ENCODE data around the gene USP47. TPM values are rescaled to one million over a fixed set of nuclear protein-coding genes. Genes with fewer than 3 reads are reported as not detected.
A peak's percentile ranks its signal among the peaks of the same experiment; 100 is the strongest.

Gene USP47
- total and polyA plus RNA-seq, 9 of the 15 experiments (the other 6 are each of a cell fraction or from before 2014, with no cell fraction given): 13.1 to 63.6 (median 34.7) TPM

- TF ChIP-seq, protein P1, sequence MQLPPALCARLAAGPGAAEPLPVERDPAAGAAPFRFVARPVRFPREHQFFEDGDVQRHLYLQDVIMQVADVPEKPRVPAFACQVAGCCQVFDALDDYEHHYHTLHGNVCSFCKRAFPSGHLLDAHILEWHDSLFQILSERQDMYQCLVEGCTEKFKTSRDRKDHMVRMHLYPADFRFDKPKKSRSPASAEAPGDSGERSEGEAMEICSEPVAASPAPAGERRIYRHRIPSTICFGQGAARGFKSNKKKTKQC (CRISPR knock-in tag; IDR thresholded peaks at IDR 0.05): no peak
- TF ChIP-seq JUN (IDR thresholded peaks at IDR 0.05; ENCODE audit: borderline replicate concordance, low read depth, low read length) (no peak), JUN (CRISPR knock-in tag; IDR thresholded peaks at IDR 0.05; ENCODE audit: borderline replicate concordance) (no peak), ZNF324 (CRISPR knock-in tag; IDR thresholded peaks at IDR 0.05) (no peak), RB1 (IDR thresholded peaks at IDR 0.05; ENCODE audit: low read depth) (no peak)
- TF ChIP-seq, protein P2, sequence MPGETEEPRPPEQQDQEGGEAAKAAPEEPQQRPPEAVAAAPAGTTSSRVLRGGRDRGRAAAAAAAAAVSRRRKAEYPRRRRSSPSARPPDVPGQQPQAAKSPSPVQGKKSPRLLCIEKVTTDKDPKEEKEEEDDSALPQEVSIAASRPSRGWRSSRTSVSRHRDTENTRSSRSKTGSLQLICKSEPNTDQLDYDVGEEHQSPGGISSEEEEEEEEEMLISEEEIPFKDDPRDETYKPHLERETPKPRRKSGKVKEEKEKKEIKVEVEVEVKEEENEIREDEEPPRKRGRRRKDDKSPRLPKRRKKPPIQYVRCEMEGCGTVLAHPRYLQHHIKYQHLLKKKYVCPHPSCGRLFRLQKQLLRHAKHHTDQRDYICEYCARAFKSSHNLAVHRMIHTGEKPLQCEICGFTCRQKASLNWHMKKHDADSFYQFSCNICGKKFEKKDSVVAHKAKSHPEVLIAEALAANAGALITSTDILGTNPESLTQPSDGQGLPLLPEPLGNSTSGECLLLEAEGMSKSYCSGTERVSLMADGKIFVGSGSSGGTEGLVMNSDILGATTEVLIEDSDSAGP (CRISPR knock-in tag; IDR thresholded peaks at IDR 0.05): no peak
Observed at GRCh38 chr11:11947825-11948224, 106.1 kb downstream of the USP47 start (continued).

- Histone ChIP-seq H3K4me2 (ENCODE audit: insufficient read depth, low read length) (no peak overlapping the region), H3K4me3 (no peak overlapping the region), H4K20me1 (replicated peaks; ENCODE audit: control insufficient read depth, insufficient read depth, low read length) (no peaks in the 10 kb centered on the region), H3K9ac (ENCODE audit: insufficient read depth in 1 of 2, low read depth in 2 of 2, low read length in 2 of 2) (no peak overlapping the region), H3K27me3 (ENCODE audit: control insufficient read depth in 2 of 2, insufficient read depth in 2 of 2, low read length in 2 of 2) (no peaks in the 10 kb centered on the region), H2AFZ (ENCODE audit: low read depth, low read length) (no peak overlapping the region), H3K4me1 (replicated peaks in 1 of 2; ENCODE audit: control insufficient read depth in 2 of 2, insufficient read depth in 2 of 2, low read length in 2 of 2) (no peaks in the 10 kb centered on the region), H3K36me3 (ENCODE audit: control insufficient read depth, insufficient read depth, low read length) (peaks cover 90% of the 10 kb centered on the region), H3K9me3 (replicated peaks; ENCODE audit: control insufficient read depth, insufficient read depth, low read depth, low read length) (no peaks in the 10 kb centered on the region), H3K9me1 (ENCODE audit: control insufficient read depth, insufficient read depth, low read length) (no peaks in the 10 kb centered on the region), H3K79me2 (ENCODE audit: control insufficient read depth, insufficient read depth, low read length) (no peaks in the 10 kb centered on the region), H3K27ac (ENCODE audit: extremely low read depth, low read depth, low read length) (no peak overlapping the region)
- in situ Hi-C loops (cut with MboI) (no loop called here), intact Hi-C loops (cut with micrococcal nuclease) (no loop called here)
- POLR2A ChIA-PET: interaction anchor here (2.7 kb wide), 1 partner anchor 10 kb away, joined by 14 read pairs; no protein-coding TSS in a partner anchor
- ATAC-seq: no peak
- FAIRE-seq: no peak
- 88% methylated on average over 2 of the region's 2 CpGs for WGBS (ENCODE audit: insufficient coverage, low coverage, missing lambda C conversion rate)
- CTCF ChIA-PET (ENCODE audit: low intra/inter-chr PET ratio): no interaction called here
- no peak for DNase-seq (ENCODE audit: extremely low read depth in 1 of 4, low spot score in 3 of 4)
- no TSS peak for BruUV-seq (replicated peaks)
- no peak for TF ChIP-seq NBN (IDR thresholded peaks at IDR 0.05; ENCODE audit: low read depth)
- no peak for TF ChIP-seq ZNF785 (CRISPR knock-in tag; IDR thresholded peaks at IDR 0.05)
- no peak for TF ChIP-seq TAF15 (IDR thresholded peaks at IDR 0.05; ENCODE audit: low read depth, low read length)
- no peak for TF ChIP-seq CHD4 (IDR thresholded peaks at IDR 0.05; ENCODE audit: insufficient read depth, insufficient replicate concordance, low read depth, low read length, poor library complexity, severe bottlenecking)
- no peak for TF ChIP-seq RFX1 (IDR thresholded peaks at IDR 0.05)
- no peak for TF ChIP-seq KHSRP (IDR thresholded peaks at IDR 0.05)
- TF ChIP-seq EP300 (IDR thresholded peaks at IDR 0.05; ENCODE audit: low read length): no peak
- no peak for TF ChIP-seq HNRNPL (IDR thresholded peaks at IDR 0.05; ENCODE audit: low read depth, low read length)
- no peak for TF ChIP-seq PHB2 (IDR thresholded peaks at IDR 0.05; ENCODE audit: low read depth)
- TF ChIP-seq KDM2B (CRISPR knock-in tag; IDR thresholded peaks at IDR 0.05): no peak
- peak; percentile 60 for TF ChIP-seq C11orf30 (IDR thresholded peaks at IDR 0.05; ENCODE audit: low read depth)
- TF ChIP-seq NFYB (IDR thresholded peaks at IDR 0.05; ENCODE audit: extremely low read depth, insufficient read length): no peak
- TF ChIP-seq ERF (CRISPR knock-in tag; IDR thresholded peaks at IDR 0.05): no peak
- no peak for TF ChIP-seq MNT (conservative IDR thresholded peaks at IDR 0.05)
Observed at GRCh38 chr11:11948242-11948947, 106.6 kb downstream of the USP47 start.
